ENCODE results near the gene CKAP2L.

- TF ChIP-seq ZBTB8A (IDR thresholded peaks at IDR 0.05; ENCODE audit: partially characterized antibody) (no peak), SIX5 (IDR thresholded peaks at IDR 0.05; ENCODE audit: borderline replicate concordance in 1 of 2, insufficient read depth in 1 of 2, low read depth in 1 of 2, low read length in 2 of 2) (no peak), MEF2A (IDR thresholded peaks at IDR 0.05; ENCODE audit: control insufficient read depth, low read depth, low read length) (no peak), EZH2 (IDR thresholded peaks at IDR 0.05; ENCODE audit: borderline replicate concordance, low read depth, low read length) (no peak), PRDM10 (IDR thresholded peaks at IDR 0.05; ENCODE audit: partially characterized antibody) (no peak), ZNF766 (CRISPR knock-in tag; conservative IDR thresholded peaks at IDR 0.05) (no peak), SREBF1 (IDR thresholded peaks at IDR 0.05; ENCODE audit: borderline replicate concordance, low read depth, low read length) (no peak), SIN3A (IDR thresholded peaks at IDR 0.05; ENCODE audit: borderline replicate concordance in 2 of 2, control insufficient read depth in 1 of 2, low read depth in 2 of 2, low read length in 2 of 2) (no peak), PHB2 (IDR thresholded peaks at IDR 0.05; ENCODE audit: low read depth) (no peak), SETDB1 (IDR thresholded peaks at IDR 0.05; ENCODE audit: low read length) (no peak), HMG20A (CRISPR knock-in tag; conservative IDR thresholded peaks at IDR 0.05) (no peak)
- TF ChIP-seq, protein P1, sequence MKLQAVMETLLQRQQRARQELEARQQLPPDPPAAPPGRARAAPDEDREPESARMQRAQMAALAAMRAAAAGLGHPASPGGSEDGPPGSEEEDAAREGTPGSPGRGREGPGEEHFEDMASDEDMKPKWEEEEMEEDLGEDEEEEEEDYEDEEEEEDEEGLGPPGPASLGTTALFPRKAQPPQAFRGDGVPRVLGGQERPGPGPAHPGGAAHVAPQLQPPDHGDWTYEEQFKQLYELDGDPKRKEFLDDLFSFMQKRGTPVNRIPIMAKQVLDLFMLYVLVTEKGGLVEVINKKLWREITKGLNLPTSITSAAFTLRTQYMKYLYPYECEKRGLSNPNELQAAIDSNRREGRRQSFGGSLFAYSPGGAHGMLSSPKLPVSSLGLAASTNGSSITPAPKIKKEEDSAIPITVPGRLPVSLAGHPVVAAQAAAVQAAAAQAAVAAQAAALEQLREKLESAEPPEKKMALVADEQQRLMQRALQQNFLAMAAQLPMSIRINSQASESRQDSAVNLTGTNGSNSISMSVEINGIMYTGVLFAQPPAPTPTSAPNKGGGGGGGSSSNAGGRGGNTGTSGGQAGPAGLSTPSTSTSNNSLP (IDR thresholded peaks at IDR 0.05; ENCODE audit: borderline replicate concordance, low read depth, low read length): no peak
- TF ChIP-seq, protein P2, sequence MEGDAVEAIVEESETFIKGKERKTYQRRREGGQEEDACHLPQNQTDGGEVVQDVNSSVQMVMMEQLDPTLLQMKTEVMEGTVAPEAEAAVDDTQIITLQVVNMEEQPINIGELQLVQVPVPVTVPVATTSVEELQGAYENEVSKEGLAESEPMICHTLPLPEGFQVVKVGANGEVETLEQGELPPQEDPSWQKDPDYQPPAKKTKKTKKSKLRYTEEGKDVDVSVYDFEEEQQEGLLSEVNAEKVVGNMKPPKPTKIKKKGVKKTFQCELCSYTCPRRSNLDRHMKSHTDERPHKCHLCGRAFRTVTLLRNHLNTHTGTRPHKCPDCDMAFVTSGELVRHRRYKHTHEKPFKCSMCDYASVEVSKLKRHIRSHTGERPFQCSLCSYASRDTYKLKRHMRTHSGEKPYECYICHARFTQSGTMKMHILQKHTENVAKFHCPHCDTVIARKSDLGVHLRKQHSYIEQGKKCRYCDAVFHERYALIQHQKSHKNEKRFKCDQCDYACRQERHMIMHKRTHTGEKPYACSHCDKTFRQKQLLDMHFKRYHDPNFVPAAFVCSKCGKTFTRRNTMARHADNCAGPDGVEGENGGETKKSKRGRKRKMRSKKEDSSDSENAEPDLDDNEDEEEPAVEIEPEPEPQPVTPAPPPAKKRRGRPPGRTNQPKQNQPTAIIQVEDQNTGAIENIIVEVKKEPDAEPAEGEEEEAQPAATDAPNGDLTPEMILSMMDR (IDR thresholded peaks at IDR 0.05 in 2 of 3, conservative IDR thresholded peaks at IDR 0.05 in 1 of 3; ENCODE audit: insufficient read depth in 2 of 3, low read depth in 1 of 3, low read length in 3 of 3): no peak
Observed at GRCh38 chr2:112687522-112687921, 76.9 kb downstream of the CKAP2L start.
